OCI-LY7 (cell line): ENCODE measurements around the gene ZNF281.

Experiments
- CTCF ChIP-seq: fragments of 200-600 bp; sonication (generic); conservative IDR thresholded peaks from 2 replicates; pipeline ENCODE4 v1.5.1; 2014; ENCODE audit warnings: mild to moderate bottlenecking, antibody characterized with exemption, low read length, moderate library complexity, mixed read lengths
- EZH2phosphoT487 ChIP-seq: fragments of 200-600 bp; sonication (generic); IDR thresholded peaks from 2 replicates; pipeline ENCODE4 v1.6.1; 2018; ENCODE audit warnings: low read depth, borderline replicate concordance, mild to moderate bottlenecking, mixed run types, antibody characterized with exemption, low read length, moderate library complexity, mixed read lengths

GRCh38 chr1:200365897-200366426 lies 43.9 kb downstream of the ZNF281 start:
- TF ChIP-seq CTCF (no peak), EZH2phosphoT487 (no peak)
